Activated T-cell treated with anti-CD3 and anti-CD28 coated beads, Interleukin-2, amount 50 U/mL, for 48 hours (primary cell): ENCODE results near the gene POMC.
"Not testable (repeated sequence)": the region's sequence is repeated elsewhere in the genome, so short reads cannot be mapped to it uniquely, and the experiment has no call there.

Experiments
- DNase-seq, 2 experiments: peaks; one replicate each; pipeline ENCODE4 v3.0.0-alpha.2; 2020

Gene POMC

DNA sequence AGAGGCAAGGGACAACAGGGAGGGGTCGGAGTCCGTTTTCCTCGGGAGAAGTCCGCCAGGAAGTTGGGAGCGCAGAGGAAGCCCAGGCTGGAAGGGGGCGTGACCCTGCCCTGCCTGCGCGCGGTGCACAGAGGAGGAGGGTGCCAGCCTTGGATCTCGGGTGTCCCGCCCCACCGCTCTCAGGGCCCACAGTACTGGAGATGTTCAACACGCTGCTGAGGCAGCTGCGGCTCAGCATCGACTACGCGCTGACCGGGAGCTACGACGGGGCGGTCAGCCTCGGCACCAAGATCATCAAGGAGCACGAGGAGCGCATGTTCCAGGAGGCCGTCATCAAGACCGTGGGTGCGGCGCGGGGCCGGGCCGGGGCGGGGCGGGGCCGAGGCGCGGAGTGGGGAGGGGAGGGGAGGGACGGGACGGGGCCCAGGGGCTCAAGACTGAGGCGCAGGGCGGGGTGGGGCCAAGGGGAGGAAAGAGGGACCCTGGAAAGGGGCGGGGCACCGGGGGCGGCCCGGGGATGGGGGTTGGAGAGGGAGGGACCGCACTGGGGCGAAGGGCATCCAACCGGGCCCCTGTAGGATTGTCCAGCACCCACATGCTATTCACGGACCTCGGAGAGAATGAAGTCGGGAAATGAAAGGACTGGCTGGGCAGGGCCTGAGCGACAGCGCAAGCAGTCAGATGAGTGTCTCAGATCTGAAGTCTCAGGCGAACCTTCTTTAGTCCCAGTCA lies 36.6 kb downstream of the POMC start:
- peak; percentile 29 to 30 for DNase-seq

DNA sequence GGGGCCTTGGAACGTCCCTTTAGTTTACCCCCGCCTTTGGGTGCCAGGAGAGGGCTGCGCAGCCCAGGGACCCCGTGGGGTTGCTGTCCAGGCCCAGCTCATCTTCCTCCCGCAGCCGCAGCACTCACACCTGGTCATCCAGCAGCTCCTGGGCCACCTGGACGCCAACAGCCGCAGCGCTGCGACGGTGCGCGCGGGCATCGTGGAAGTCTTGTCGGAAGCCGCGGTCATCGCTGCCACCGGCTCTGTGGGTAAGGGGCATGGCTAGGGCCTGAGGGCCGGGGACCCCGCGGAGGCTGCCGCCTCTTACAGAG lies 37.2 kb downstream of the POMC start:
- DNase-seq: no peak

DNA sequence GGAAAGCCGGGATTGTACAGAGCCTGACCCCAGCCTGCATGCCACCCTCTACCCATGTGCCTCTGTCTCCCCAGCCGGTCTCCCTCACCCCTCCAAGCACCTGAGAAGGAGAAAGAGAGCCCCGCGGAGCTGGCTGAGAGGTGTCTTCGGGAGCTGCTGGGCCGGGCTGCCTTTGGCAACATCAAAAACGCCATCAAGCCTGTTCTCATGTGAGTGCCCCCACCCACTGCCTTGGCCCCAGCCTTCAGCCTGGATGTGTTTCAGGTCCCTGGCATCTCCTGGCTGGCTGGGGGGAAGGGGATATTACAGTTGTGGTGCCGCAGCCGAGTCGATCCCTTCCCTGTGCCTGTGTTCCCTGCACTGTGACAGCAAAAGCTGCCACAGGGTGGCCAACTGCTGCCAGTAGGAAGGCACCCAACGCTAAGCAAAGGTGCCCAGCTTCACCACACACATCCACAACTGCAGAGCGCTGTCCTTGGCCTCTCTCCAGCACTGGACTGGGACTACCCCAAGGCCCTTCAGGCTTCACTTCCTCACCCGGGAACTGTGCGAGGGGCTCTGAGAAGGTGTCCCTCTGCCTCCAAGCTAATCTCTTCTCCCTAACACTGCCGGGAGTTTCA lies 38.4 kb downstream of the POMC start:
- DNase-seq: no peak

GRCh38 chr2:25127646-25128045 lies 40.7 kb downstream of the POMC start:
- DNase-seq: no peak

- DNase-seq: not testable (repeated sequence)
Measured at GRCh38 chr2:25127071-25127470, 41.3 kb downstream of the POMC start.

GRCh38 chr2:25125976-25126375 lies 42.4 kb downstream of the POMC start:
- no peak for DNase-seq

GRCh38 chr2:25125189-25125588 lies 43.2 kb downstream of the POMC start:
- no peak for DNase-seq

GRCh38 chr2:25123682-25124081 lies 44.7 kb downstream of the POMC start:
- no peak for DNase-seq

GRCh38 chr2:25122367-25122766 lies 46.0 kb downstream of the POMC start:
- DNase-seq: no peak

DNA sequence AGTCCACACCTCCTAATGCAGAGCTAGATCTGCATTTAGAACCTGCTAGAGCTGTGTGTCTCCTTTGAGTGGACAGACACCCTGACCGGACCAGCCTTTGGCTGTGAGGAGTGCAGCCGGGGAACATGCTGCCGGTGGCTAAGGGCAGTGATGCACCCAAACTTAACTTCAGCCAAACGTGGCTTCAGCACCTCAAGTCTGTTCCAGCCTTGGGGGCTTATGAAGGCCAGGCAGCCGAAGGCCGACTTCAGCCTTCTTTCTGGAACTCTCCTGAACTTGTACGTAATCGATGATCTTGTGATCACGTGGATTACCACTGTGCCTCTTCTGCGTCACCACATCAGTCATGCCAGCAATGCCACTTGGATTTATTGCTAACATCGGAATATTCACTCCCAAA lies 49.1 kb downstream of the POMC start:
- no peak for DNase-seq

- no peak for DNase-seq
Measured at GRCh38 chr2:25116956-25117355, 51.4 kb downstream of the POMC start.

GRCh38 chr2:25115902-25116301 lies 52.5 kb downstream of the POMC start:
- no peak for DNase-seq

- no peak for DNase-seq
Measured at GRCh38 chr2:25115249-25115883, 53.0 kb downstream of the POMC start.

DNA sequence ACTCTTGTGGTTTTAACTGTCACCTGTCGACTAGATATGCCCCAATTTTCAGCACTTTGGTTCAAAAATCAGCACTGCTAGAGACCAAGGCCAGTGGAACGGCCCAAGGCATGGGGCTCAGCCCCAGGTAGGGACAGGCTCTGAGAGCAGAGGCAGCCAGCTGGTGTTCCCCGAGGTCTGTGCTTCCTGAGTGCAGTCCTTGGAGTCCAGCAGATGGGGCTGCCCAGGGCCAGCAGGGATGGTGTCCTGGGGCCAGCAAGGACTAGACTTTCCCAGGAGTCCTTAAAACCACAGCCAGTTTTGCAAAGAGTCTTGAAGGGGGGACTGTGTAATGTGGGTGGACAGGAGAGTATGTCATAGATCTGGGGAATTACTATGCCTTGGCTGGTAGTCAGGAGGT lies 56.3 kb downstream of the POMC start:
- DNase-seq: no peak
